Stimulated activated CD8-positive, alpha-beta memory T cell treated with anti-CD3 and anti-CD28 coated beads, Interleukin-15, amount 100 ng/mL, for 4 hours (primary cell): ENCODE measurements around the gene RIMKLA.

Source experiments
- DNase-seq, 2 donors: peaks; one replicate each; pipeline ENCODE4 v3.0.0-alpha.2; 2020; ENCODE audit warnings: low read depth in 2 of 2

RIMKLA gene

GRCh38 chr1:42427240-42427639 is 46.6 kb downstream of the RIMKLA start:
- DNase-seq, result no peak

GRCh38 chr1:42429603-42430002 is 49.0 kb downstream of the RIMKLA start:
- no peak for DNase-seq

- no peak for DNase-seq
Measured at GRCh38 chr1:42430286-42431135, 49.9 kb downstream of the RIMKLA start.

GRCh38 chr1:42431514-42431913 is 50.9 kb downstream of the RIMKLA start:
- DNase-seq, result no peak

- no peak for DNase-seq
Measured at GRCh38 chr1:42432714-42433113, 52.1 kb downstream of the RIMKLA start.

GRCh38 chr1:42433369-42433768 is 52.8 kb downstream of the RIMKLA start:
- no peak for DNase-seq

GRCh38 chr1:42434340-42434739 is 53.7 kb downstream of the RIMKLA start:
- no peak for DNase-seq

GRCh38 chr1:42439940-42440339 is 59.3 kb downstream of the RIMKLA start:
- DNase-seq, result no peak

GRCh38 chr1:42442662-42443061 is 62.1 kb downstream of the RIMKLA start:
- DNase-seq, result no peak

GRCh38 chr1:42449256-42449655 is 68.7 kb downstream of the RIMKLA start:
- DNase-seq, result no peak

- DNase-seq, result no peak
Measured at GRCh38 chr1:42450061-42450460, 69.5 kb downstream of the RIMKLA start.

- no peak for DNase-seq
Measured at GRCh38 chr1:42453386-42453785, 72.8 kb downstream of the RIMKLA start.

- DNase-seq, result no peak
Measured at GRCh38 chr1:42454403-42454802, 73.8 kb downstream of the RIMKLA start.

- peak; percentile 80 to 84 for DNase-seq
Measured at GRCh38 chr1:42456010-42456753, 75.6 kb downstream of the RIMKLA start, which contains the start of the genes PPCS and ZMYND12. PPCS (plus strand) TSS chr1:42456543; CDS start chr1:42456566, 23 bp downstream. ZMYND12 (minus strand) TSS chr1:42456022; CDS start chr1:42455997, 25 bp downstream.

GRCh38 chr1:42456754-42457089 is 76.1 kb downstream of the RIMKLA start:
- peak in 1 of 2 donors; percentile 27 for DNase-seq

GRCh38 chr1:42461196-42461595 is 80.6 kb downstream of the RIMKLA start:
- DNase-seq, result no peak

GRCh38 chr1:42462828-42463763 is 82.5 kb downstream of the RIMKLA start, which contains the start of gene CCDC30:
CCDC30 (plus strand) TSS chr1:42463286; CDS start chr1:42480552, 17,266 bp downstream.
- DNase-seq, result peak; percentile 91 to 95

- DNase-seq, result no peak
Measured at GRCh38 chr1:42463921-42464320, 83.3 kb downstream of the RIMKLA start.

GRCh38 chr1:42466030-42466429 is 85.4 kb downstream of the RIMKLA start:
- DNase-seq, result no peak

GRCh38 chr1:42469727-42470126 is 89.1 kb downstream of the RIMKLA start:
- no peak for DNase-seq
